Keratinocyte (primary cell): ENCODE measurements around the gene PARD3B. TPM values are rescaled to one million over a fixed set of nuclear protein-coding genes. Genes with fewer than 3 reads are reported as not detected.

Experiments used
- DNase-seq: peaks from one replicate; pipeline ENCODE4 v3.0.0-alpha.2; 2011; ENCODE audit warnings: low read depth, missing footprints, low spot score
- FAIRE-seq: peaks from 2 replicates; lab custom pipeline; 2011; peaks lifted over from hg19 to GRCh38; lab: Jason Lieb, UNC
- H2AFZ ChIP-seq: 2 replicates; pipeline ENCODE4 v1.6.0; 2012; ENCODE audit warnings: low read length, control low read depth, inconsistent platforms; ENCODE audit not compliant: control insufficient read depth
- H3K27ac ChIP-seq: 2 replicates; pipeline ENCODE4 v1.5.1; 2011; ENCODE audit warnings: low read length; ENCODE audit not compliant: control insufficient read depth, insufficient read depth
- H3K27me3 ChIP-seq: 3 replicates; pipeline ENCODE4 v1.6.0; 2011; ENCODE audit warnings: low read length; ENCODE audit not compliant: control insufficient read depth, insufficient read depth; ENCODE audit errors: extremely low read depth
- H3K36me3 ChIP-seq, 2 experiments: 2 replicates in 1 of 2; 3 replicates in 1 of 2; pipeline ENCODE4 v1.5.1; 2011; ENCODE audit warnings: low read length in 2 of 2, mild to moderate bottlenecking in 1 of 2; ENCODE audit not compliant: control insufficient read depth in 2 of 2, insufficient read depth in 2 of 2; ENCODE audit errors: extremely low read depth in 1 of 2
- H3K4me1 ChIP-seq: 3 replicates; pipeline ENCODE4 v1.5.1; 2011; ENCODE audit warnings: low read length; ENCODE audit not compliant: control insufficient read depth, insufficient read depth; ENCODE audit errors: extremely low read depth
- H3K4me2 ChIP-seq: 3 replicates; pipeline ENCODE4 v1.6.0; 2011; ENCODE audit warnings: low read depth, low read length; ENCODE audit not compliant: control insufficient read depth, insufficient read depth; ENCODE audit errors: extremely low read depth
- H3K4me3 ChIP-seq, 3 experiments: fragments of 200-600 bp in 1 of 3; sonication (generic) in 1 of 3; 2 replicates in 2 of 3; 3 replicates in 1 of 3; pipeline ENCODE4 v1.5.1; 2011 to 2016; ENCODE audit warnings: low read length in 3 of 3, mild to moderate bottlenecking in 3 of 3, control low read depth in 2 of 3, inconsistent platforms in 1 of 3, low read depth in 1 of 3, mixed read lengths in 1 of 3, mixed run types in 1 of 3, moderate library complexity in 1 of 3; ENCODE audit not compliant: control insufficient read depth in 2 of 3, insufficient read depth in 2 of 3; ENCODE audit errors: extremely low read depth in 1 of 3
- H3K79me2 ChIP-seq: 2 replicates; pipeline ENCODE4 v1.6.0; 2012; ENCODE audit warnings: low read length; ENCODE audit not compliant: control insufficient read depth, insufficient read depth
- H3K9ac ChIP-seq: 3 replicates; pipeline ENCODE4 v1.6.0; 2011; ENCODE audit warnings: low read length; ENCODE audit not compliant: control insufficient read depth, insufficient read depth; ENCODE audit errors: extremely low read depth
- H3K9me1 ChIP-seq: 3 replicates; pipeline ENCODE4 v1.6.0; 2011; ENCODE audit warnings: low read length; ENCODE audit not compliant: control insufficient read depth, insufficient read depth; ENCODE audit errors: extremely low read depth
- H3K9me3 ChIP-seq: 2 replicates; pipeline ENCODE4 v1.5.1; 2012; ENCODE audit warnings: low read depth, low read length; ENCODE audit not compliant: control insufficient read depth
- H4K20me1 ChIP-seq: 3 replicates; pipeline ENCODE4 v1.6.0; 2011; ENCODE audit warnings: low read length; ENCODE audit not compliant: control insufficient read depth, insufficient read depth; ENCODE audit errors: extremely low read depth
- CTCF ChIP-seq, 3 experiments: IDR thresholded peaks in 1 of 3; conservative IDR thresholded peaks in 1 of 3; optimal IDR thresholded peaks in 1 of 3; 2 replicates in 2 of 3; 3 replicates in 1 of 3; pipeline versions ENCODE3 to v1.5.1; 2011; ENCODE audit warnings: low read length in 3 of 3, mild to moderate bottlenecking in 3 of 3, moderate library complexity in 2 of 3, control low read depth in 1 of 3, inconsistent platforms in 1 of 3; ENCODE audit not compliant: insufficient read depth in 2 of 3; ENCODE audit errors: extremely low read depth in 1 of 3
- EZH2 ChIP-seq: IDR thresholded peaks from one replicate; pipeline ENCODE4 v1.6.1; 2012; ENCODE audit warnings: inconsistent platforms, mild to moderate bottlenecking, low read length, moderate library complexity
- dilution Hi-C: fragments of 300-500 bp; cut with MboI; formaldehyde crosslinking; loops from one replicate; pipeline ENCODE4 v1.7.0; 2020; ENCODE audit warnings: low sequenced_read_pairs; ENCODE audit not compliant: extremely low pct_ligation_motif_present
- polyA plus RNA-seq, 5 experiments: library from polyadenylated mRNA; depleted of rRNA in 3 of 5; stranded (reverse) in 3 of 5; stranded (forward) in 1 of 5; unstranded in 1 of 5; fragments of >200 nt; gene quantifications; 1 replicate in 1 of 5; 2 replicates in 3 of 5; 3 replicates in 1 of 5; pipeline versions ENCODE4 v1.2.1 to v1.2.3, GENCODE V29; 2011 to 2012; ENCODE audit warnings: missing spikeins in 2 of 5, low read depth in 1 of 5, low replicate concordance in 1 of 5

The PARD3B gene
- polyA plus RNA-seq, 1 donor (not counting 4 experiments of a cell fraction or from before 2014, with no cell fraction given) = 1.2 TPM

DNA sequence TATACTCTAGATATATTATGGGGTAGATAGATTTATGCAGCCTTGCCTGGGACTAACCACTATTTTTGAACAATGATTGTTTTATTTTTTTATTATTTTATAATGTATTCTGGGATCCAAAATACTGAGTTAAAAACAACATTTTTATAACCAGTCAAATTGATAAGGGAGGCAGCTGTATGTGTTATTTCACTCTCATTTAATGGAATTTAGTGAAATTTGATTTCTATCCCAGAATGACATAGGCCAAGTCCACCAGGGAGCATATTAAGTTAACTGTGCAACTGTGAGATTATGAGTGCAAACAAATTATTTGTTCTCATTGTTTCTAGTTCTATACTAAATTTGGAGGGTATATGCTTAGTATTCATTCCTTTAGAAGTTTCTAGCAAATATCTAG is 583.5 kb downstream of the PARD3B start:
- no peak for TF ChIP-seq EZH2
- no peak for TF ChIP-seq CTCF (optimal IDR thresholded peaks at IDR 0.05 in 1 of 3, IDR thresholded peaks at IDR 0.05 in 1 of 3, conservative IDR thresholded peaks at IDR 0.05 in 1 of 3; ENCODE audit: extremely low read depth in 1 of 3, insufficient read depth in 2 of 3, low read length in 3 of 3)
- no peaks in the 10 kb centered on the region for H3K9me1 ChIP-seq
- H3K27me3 ChIP-seq = no peaks in the 10 kb centered on the region
- FAIRE-seq (no peak), DNase-seq (no peak)
- H3K36me3 ChIP-seq = no peaks in the 10 kb centered on the region
- no peak overlapping the region for H3K4me3 ChIP-seq
- no peak overlapping the region for H2AFZ ChIP-seq
- no peaks in the 10 kb centered on the region for H3K9me3 ChIP-seq
- no peaks in the 10 kb centered on the region for H4K20me1 ChIP-seq
- H3K4me2 ChIP-seq = no peak overlapping the region
- no peaks in the 10 kb centered on the region for H3K79me2 ChIP-seq
- dilution Hi-C loops = no loop called here
- H3K9ac ChIP-seq = no peak overlapping the region
- no peaks in the 10 kb centered on the region for H3K4me1 ChIP-seq
- no peak overlapping the region for H3K27ac ChIP-seq

DNA sequence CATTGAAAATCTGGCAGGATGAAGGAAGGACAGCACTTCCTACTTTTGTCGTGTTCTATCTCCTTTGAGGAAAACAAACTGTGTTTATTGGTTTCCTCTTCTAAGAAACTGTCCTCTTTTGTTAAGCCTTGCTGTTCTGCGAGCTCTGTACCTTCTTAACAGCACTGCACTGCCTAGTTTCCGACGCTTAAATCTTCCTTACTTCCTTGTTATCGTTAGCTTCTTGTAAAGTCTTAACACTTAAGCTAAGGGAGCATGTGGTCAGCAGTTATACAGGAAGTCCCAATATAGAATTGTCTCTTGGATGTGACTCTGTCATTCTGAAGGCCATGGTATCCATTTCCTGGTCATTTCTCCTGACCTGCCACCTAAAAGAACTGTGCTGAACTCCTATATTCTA is 584.3 kb downstream of the PARD3B start:
- Histone ChIP-seq H3K9me3 (no peaks in the 10 kb centered on the region), H3K4me2 (no peak overlapping the region), H3K36me3 (no peaks in the 10 kb centered on the region), H4K20me1 (no peaks in the 10 kb centered on the region), H3K27me3 (no peaks in the 10 kb centered on the region), H3K79me2 (no peaks in the 10 kb centered on the region), H3K27ac (no peak overlapping the region), H2AFZ (no peak overlapping the region), H3K4me3 (no peak overlapping the region), H3K9ac (no peak overlapping the region), H3K4me1 (no peaks in the 10 kb centered on the region), H3K9me1 (no peaks in the 10 kb centered on the region)
- FAIRE-seq = no peak
- TF ChIP-seq EZH2 = no peak
- no peak for TF ChIP-seq CTCF (optimal IDR thresholded peaks at IDR 0.05 in 1 of 3, IDR thresholded peaks at IDR 0.05 in 1 of 3, conservative IDR thresholded peaks at IDR 0.05 in 1 of 3; ENCODE audit: extremely low read depth in 1 of 3, insufficient read depth in 2 of 3, low read length in 3 of 3)
- no peak for DNase-seq
- dilution Hi-C loops = no loop called here
